ENCODE results near the gene SLC5A4. TPM values are rescaled to one million over a fixed set of nuclear protein-coding genes. Genes with fewer than 3 reads are reported as not detected.
"Not testable (repeated sequence)": the region's sequence is repeated elsewhere in the genome, so short reads cannot be mapped to it uniquely, and the experiment has no call there.

SLC5A4 gene
- total RNA-seq (2022) (not detected in 2 replicates), Bru-seq, nascent RNA (percentile 4 among the genes with signal in this experiment), BruChase-seq, experiment 1, labeled RNA remaining after a 2-hour chase (percentile 6 among the genes with signal in this experiment), BruChase-seq, experiment 2, labeled RNA remaining after a 6-hour chase (percentile 11 among the genes with signal in this experiment)
- long read RNA-seq: 0 reads

GRCh38 chr22:32255217-32255616 lies at the start of gene SLC5A4:
SLC5A4 (minus strand) TSS chr22:32255347; CDS start chr22:32255329, 18 bp downstream.
- intact Hi-C loops (cut with micrococcal nuclease; ENCODE audit: unreplicated experiment): no loop called here
- Histone ChIP-seq H3K9me3 (no peaks in the 10 kb centered on the region), H3K36me3 (ENCODE audit: control insufficient read depth, insufficient read depth, low read length) (no peaks in the 10 kb centered on the region), H3K4me3 (ENCODE audit: low read depth, low read length) (no peak within 1 kb of the TSS), H3K4me1 (no peaks in the 10 kb centered on the region), H3K27me3 (replicated peaks; ENCODE audit: control insufficient read depth, insufficient read depth, low read length) (no peaks in the 10 kb centered on the region)
- POLR2A ChIA-PET: no interaction called here
- Mint-ChIP-seq H3K27ac (ENCODE audit: unreplicated experiment) (no peak within 1 kb of the TSS), H3K9me3 (ENCODE audit: unreplicated experiment) (no peaks in the 10 kb centered on the region), H3K27me3 (ENCODE audit: insufficient read depth, unreplicated experiment) (peaks cover 9% of the 10 kb centered on the region), H3K4me3 (ENCODE audit: unreplicated experiment) (no peak within 1 kb of the TSS), H3K4me1 (ENCODE audit: low read depth, unreplicated experiment) (no peaks in the 10 kb centered on the region), H3K36me3 (ENCODE audit: insufficient read depth, unreplicated experiment) (no peaks in the 10 kb centered on the region)
- no peak for TF ChIP-seq CTCF (IDR thresholded peaks at IDR 0.05; ENCODE audit: insufficient read depth in 1 of 2, low read depth in 1 of 2, low read length in 1 of 2, severe bottlenecking in 1 of 2, unreplicated experiment in 1 of 2)
- DNase-seq: no peak
- CTCF ChIA-PET: no interaction called here
- no TSS peak for BruUV-seq (replicated peaks)

DNA sequence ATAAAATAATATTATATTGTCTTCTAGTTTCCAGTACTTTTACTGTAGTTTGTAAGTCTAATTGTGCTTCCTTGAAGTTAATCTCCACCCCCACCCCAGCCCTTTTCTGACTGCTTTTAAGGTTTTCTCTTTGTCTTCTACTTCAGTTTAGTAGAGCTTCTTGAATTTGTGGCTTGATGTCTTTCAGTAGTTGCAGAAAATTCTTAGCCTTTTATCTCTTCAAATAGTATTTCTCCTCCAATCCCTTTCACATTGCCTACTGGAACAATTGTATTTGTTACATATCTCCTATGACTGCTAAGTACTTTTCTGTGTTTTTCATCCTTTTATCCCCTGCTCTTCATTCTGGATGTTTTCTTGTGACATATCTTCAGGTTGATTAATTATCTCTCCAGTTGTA lies 38.8 kb upstream of the SLC5A4 start:
- BruUV-seq (replicated peaks); H3K4me1 ChIP-seq; H3K9me3 ChIP-seq; CTCF ChIA-PET; H3K36me3 ChIP-seq (ENCODE audit: control insufficient read depth, insufficient read depth, low read length); H3K4me3 ChIP-seq (ENCODE audit: low read depth, low read length); H3K27me3 Mint-ChIP-seq (ENCODE audit: insufficient read depth, unreplicated experiment); H3K27me3 ChIP-seq (replicated peaks; ENCODE audit: control insufficient read depth, insufficient read depth, low read length); H3K4me3 Mint-ChIP-seq (ENCODE audit: unreplicated experiment); POLR2A ChIA-PET; intact Hi-C loops (cut with micrococcal nuclease; ENCODE audit: unreplicated experiment); H3K36me3 Mint-ChIP-seq (ENCODE audit: insufficient read depth, unreplicated experiment); DNase-seq; H3K4me1 Mint-ChIP-seq (ENCODE audit: low read depth, unreplicated experiment); H3K27ac Mint-ChIP-seq (ENCODE audit: unreplicated experiment); H3K9me3 Mint-ChIP-seq (ENCODE audit: unreplicated experiment): not testable (repeated sequence)

DNA sequence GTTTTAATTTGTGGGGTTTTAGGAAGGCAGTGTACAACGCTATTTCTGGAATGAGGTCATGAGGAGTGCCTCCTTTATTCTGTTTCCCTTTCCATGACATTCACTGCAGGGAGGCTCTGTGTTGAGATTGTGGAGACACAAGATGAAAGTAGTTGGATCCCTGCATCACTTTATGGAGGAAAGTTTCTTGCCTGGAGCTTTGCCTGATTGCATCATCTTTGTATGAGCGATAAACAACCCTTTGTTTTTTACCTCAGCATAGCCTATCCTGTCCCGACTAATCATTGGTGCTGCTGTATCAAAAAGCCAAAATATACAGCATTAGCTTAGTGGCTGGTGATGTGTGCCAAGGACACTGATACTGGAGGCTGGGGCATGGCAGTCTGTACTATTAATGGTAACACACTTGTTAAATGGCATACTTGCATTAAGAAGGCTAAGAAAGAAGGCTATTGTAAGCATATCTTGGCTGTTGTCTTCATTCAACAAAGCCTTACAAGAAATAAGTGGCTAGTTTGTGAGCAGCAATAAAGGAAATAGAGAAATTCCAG lies 31.2 kb upstream of the SLC5A4 start:
- ChIA-PET POLR2A (no interaction called here), CTCF (no interaction called here)
- no peaks in the 10 kb centered on the region for H3K4me1 Mint-ChIP-seq (ENCODE audit: low read depth, unreplicated experiment)
- no peak overlapping the region for H3K27ac Mint-ChIP-seq (ENCODE audit: unreplicated experiment)
- Histone ChIP-seq H3K27me3 (replicated peaks; ENCODE audit: control insufficient read depth, insufficient read depth, low read length) (no peaks in the 10 kb centered on the region), H3K36me3 (ENCODE audit: control insufficient read depth, insufficient read depth, low read length) (no peaks in the 10 kb centered on the region), H3K4me3 (ENCODE audit: low read depth, low read length) (no peak overlapping the region), H3K9me3 (no peaks in the 10 kb centered on the region), H3K4me1 (no peaks in the 10 kb centered on the region)
- no peak for DNase-seq
- no peak overlapping the region for H3K4me3 Mint-ChIP-seq (ENCODE audit: unreplicated experiment)
- no peaks in the 10 kb centered on the region for H3K36me3 Mint-ChIP-seq (ENCODE audit: insufficient read depth, unreplicated experiment)
- BruUV-seq (replicated peaks): no TSS peak
- H3K9me3 Mint-ChIP-seq (ENCODE audit: unreplicated experiment): no peaks in the 10 kb centered on the region
- intact Hi-C loops (cut with micrococcal nuclease; ENCODE audit: unreplicated experiment): no loop called here
- no peak for TF ChIP-seq CTCF (IDR thresholded peaks at IDR 0.05; ENCODE audit: insufficient read depth in 1 of 2, low read depth in 1 of 2, low read length in 1 of 2, severe bottlenecking in 1 of 2, unreplicated experiment in 1 of 2)
- H3K27me3 Mint-ChIP-seq (ENCODE audit: insufficient read depth, unreplicated experiment): peaks cover 21% of the 10 kb centered on the region

Measured in Caco-2 (cell line).